Sigmoid colon (tissue), 7 donors: Measurements from ENCODE around the gene SLC25A51. TPM values are rescaled to one million over a fixed set of nuclear protein-coding genes. Genes with fewer than 3 reads are reported as not detected.
A peak's percentile ranks its signal among the peaks of the same experiment; 100 is the strongest.

Experiments
- DNase-seq: peaks from one replicate; pipeline ENCODE4 v3.0.0-alpha.2; 2019
- H3K27ac ChIP-seq, 4 donors: fragments of 200-600 bp; sonication (generic); one replicate each; pipeline ENCODE4 v1.5.1; 2016 to 2019; ENCODE audit warnings: mild to moderate bottlenecking in 1 of 4
- H3K27me3 ChIP-seq, 3 donors: fragments of 200-600 bp; sonication (generic); one replicate each; pipeline ENCODE4 v1.5.1; 2019; ENCODE audit warnings: mild to moderate bottlenecking in 1 of 3
- H3K36me3 ChIP-seq, 4 donors: fragments of 200-600 bp; sonication (generic); one replicate each; pipeline ENCODE4 v1.5.1; 2016 to 2019
- H3K4me1 ChIP-seq, 4 donors: fragments of 200-600 bp; sonication (generic); one replicate each; pipeline ENCODE4 v1.5.1; 2017 to 2019
- H3K4me3 ChIP-seq, 4 donors: fragments of 200-600 bp; sonication (generic); one replicate each; pipeline ENCODE4 v1.5.1; 2017 to 2019; ENCODE audit warnings: mild to moderate bottlenecking in 2 of 4, moderate library complexity in 1 of 4
- H3K9me3 ChIP-seq, 4 donors: fragments of 200-600 bp in 3 of 4; sonication (generic) in 3 of 4; one replicate each; pipeline versions ENCODE4 v1.5.1 to v1.6.1; 2013 to 2019
- EP300 ChIP-seq, 4 donors: sonication (generic); formaldehyde crosslinking; IDR thresholded peaks; one replicate each; pipeline ENCODE4 v1.6.1; 2017; ENCODE audit warnings: antibody characterized with exemption in 4 of 4
- POLR2A ChIP-seq, 2 donors: fragments of 450-650 bp; IDR thresholded peaks; one replicate each; pipeline ENCODE4 v1.6.1; 2016; ENCODE audit warnings: antibody characterized with exemption in 2 of 2, mild to moderate bottlenecking in 2 of 2, moderate library complexity in 2 of 2
- POLR2AphosphoS5 ChIP-seq, 4 donors: sonication (generic); formaldehyde crosslinking; IDR thresholded peaks; one replicate each; pipeline ENCODE4 v1.6.1; 2017; ENCODE audit warnings: antibody characterized with exemption in 4 of 4
- WGBS, 2 donors: extraction: QIAGEN DNeasy Blood & Tissue Kit; methylation state at CpG; one replicate each; pipeline ENCODE4 v1.1.7; 2013; 5-methylcytosine and 5-hydroxymethylcytosine counted together
- intact Hi-C: fragments of 100-400 bp; cut with DNase I; formaldehyde crosslinking; loops from one replicate; pipeline ENCODE4 v1.15.1; 2023
- polyA plus RNA-seq, 3 donors: library from polyadenylated mRNA; stranded (reverse); fragments of 200-250 nt; gene quantifications; one replicate each; pipeline ENCODE4 v1.2.3, GENCODE V29; 2013
- total RNA-seq, 4 donors: library from RNA; depleted of rRNA; stranded (reverse); fragments of >200 nt; gene quantifications; one replicate each; pipeline ENCODE4 v1.1.0, GENCODE V29; 2016
- TF ChIP-seq, protein P1 (sequence below), 4 experiments: fragments of 450-650 bp in 3 of 4; fragments of 200-600 bp in 1 of 4; IDR thresholded peaks; one replicate each; pipeline ENCODE4 v1.5.1; 2016 to 2019; ENCODE audit warnings: antibody characterized with exemption in 4 of 4, mild to moderate bottlenecking in 3 of 4, moderate library complexity in 2 of 4
- donor health status: healthy with polysubstance abuse.
- donor health status: Bipolar disorder and iron deficiency.
- donor health status: healthy.

The SLC25A51 gene
- total and polyA plus RNA-seq, 7 donors, result 4.2 to 31.0 (median 19.3) TPM

DNA sequence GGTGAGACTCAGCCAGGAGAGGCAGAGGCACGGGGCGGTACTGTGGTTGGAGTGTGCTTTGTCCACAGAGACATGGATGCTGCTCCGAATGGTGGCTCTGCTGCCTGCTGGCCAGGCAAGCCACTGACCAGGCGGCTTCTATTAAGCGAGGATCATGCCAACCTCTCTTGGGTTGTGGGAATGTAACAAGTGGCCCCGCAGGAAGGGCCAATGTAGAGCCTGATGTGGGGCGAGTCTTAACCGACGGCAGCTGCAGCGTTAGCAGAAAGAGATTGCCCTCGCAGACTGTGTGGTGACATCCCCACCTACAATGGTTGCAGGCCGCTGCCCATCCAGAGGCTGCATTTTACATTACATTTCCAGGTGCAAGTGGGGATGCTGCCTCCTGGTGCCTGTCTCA, 46.6 kb upstream of the SLC25A51 start:
- no peak for TF ChIP-seq EP300 (IDR thresholded peaks at IDR 0.05)
- no peak for TF ChIP-seq POLR2AphosphoS5 (IDR thresholded peaks at IDR 0.05)
- TF ChIP-seq POLR2A (IDR thresholded peaks at IDR 0.05), result no peak
- TF ChIP-seq, protein P1, sequence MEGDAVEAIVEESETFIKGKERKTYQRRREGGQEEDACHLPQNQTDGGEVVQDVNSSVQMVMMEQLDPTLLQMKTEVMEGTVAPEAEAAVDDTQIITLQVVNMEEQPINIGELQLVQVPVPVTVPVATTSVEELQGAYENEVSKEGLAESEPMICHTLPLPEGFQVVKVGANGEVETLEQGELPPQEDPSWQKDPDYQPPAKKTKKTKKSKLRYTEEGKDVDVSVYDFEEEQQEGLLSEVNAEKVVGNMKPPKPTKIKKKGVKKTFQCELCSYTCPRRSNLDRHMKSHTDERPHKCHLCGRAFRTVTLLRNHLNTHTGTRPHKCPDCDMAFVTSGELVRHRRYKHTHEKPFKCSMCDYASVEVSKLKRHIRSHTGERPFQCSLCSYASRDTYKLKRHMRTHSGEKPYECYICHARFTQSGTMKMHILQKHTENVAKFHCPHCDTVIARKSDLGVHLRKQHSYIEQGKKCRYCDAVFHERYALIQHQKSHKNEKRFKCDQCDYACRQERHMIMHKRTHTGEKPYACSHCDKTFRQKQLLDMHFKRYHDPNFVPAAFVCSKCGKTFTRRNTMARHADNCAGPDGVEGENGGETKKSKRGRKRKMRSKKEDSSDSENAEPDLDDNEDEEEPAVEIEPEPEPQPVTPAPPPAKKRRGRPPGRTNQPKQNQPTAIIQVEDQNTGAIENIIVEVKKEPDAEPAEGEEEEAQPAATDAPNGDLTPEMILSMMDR (IDR thresholded peaks at IDR 0.05), result no peak
- Histone ChIP-seq H3K9me3 (no peaks in the 10 kb centered on the region), H3K4me3 (no peak overlapping the region), H3K36me3 (peaks cover 0 to 37% (median 2%) of the 10 kb centered on the region in 4 donors), H3K27me3 (no peaks in the 10 kb centered on the region), H3K27ac (no peak overlapping the region), H3K4me1 (peaks cover 0 to 30% (median 18%) of the 10 kb centered on the region in 4 donors)
- 95 to 97% methylated on average over 12 of the region's 12 CpGs for WGBS, 2 donors
- intact Hi-C loops, result no loop called here
- no peak for DNase-seq

GRCh38 chr9:37949576-37949975, 45.6 kb upstream of the SLC25A51 start:
- H3K9me3 ChIP-seq, result no peaks in the 10 kb centered on the region
- intact Hi-C loops, result no loop called here
- WGBS, 2 donors, result 87 to 93% methylated on average over 8 of the region's 8 CpGs
- DNase-seq, result no peak
- H3K4me3 ChIP-seq, result no peak overlapping the region
- H3K27ac ChIP-seq, result peak overlapping the region in 1 of 4 donors; percentile 1
- no peaks in the 10 kb centered on the region for H3K27me3 ChIP-seq
- H3K4me1 ChIP-seq, result peaks cover 0 to 37% (median 25%) of the 10 kb centered on the region in 4 donors
- peaks cover 0 to 28% (median 0%) of the 10 kb centered on the region in 4 donors for H3K36me3 ChIP-seq
- no peak for TF ChIP-seq POLR2AphosphoS5 (IDR thresholded peaks at IDR 0.05)
- no peak for TF ChIP-seq POLR2A (IDR thresholded peaks at IDR 0.05)
- TF ChIP-seq, protein P1 (IDR thresholded peaks at IDR 0.05), result no peak
- no peak for TF ChIP-seq EP300 (IDR thresholded peaks at IDR 0.05)

DNA sequence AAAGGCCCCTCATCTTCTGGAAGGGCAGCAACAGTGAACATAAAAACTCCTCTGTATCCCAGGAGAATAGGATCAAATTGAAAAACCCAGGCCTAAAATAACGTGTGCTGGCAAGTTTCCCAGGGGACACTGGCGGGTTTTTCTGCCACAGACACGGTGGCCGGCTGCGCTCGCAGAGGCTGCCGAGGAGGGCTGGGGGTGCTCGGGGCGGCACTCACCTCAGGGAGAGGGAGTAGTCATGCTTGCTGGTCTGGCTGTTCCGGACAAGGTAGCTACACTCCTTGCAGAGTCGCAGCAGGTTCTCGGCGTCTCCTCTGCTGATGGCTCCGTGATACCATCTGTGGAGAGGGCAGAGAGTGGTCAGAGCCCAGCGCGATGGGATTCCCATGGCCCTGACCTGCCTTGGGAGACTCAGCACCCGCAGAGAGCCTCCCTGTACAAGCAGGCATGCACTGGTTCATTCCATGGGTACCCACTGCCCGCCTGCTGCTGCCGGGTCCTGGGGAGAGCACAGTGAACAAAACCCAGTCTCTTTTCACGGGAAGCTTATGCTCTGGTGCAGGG, 44.6 kb upstream of the SLC25A51 start:
- peaks cover 0 to 37% (median 25%) of the 10 kb centered on the region in 4 donors for H3K4me1 ChIP-seq
- 92 to 93% methylated on average over 20 of the region's 20 CpGs for WGBS, 2 donors
- no peak for DNase-seq
- H3K27ac ChIP-seq, result no peak overlapping the region
- peaks cover 0 to 27% (median 0%) of the 10 kb centered on the region in 4 donors for H3K36me3 ChIP-seq
- no peaks in the 10 kb centered on the region for H3K9me3 ChIP-seq
- intact Hi-C loops, result no loop called here
- no peak overlapping the region for H3K4me3 ChIP-seq
- H3K27me3 ChIP-seq, result no peaks in the 10 kb centered on the region
- TF ChIP-seq POLR2AphosphoS5 (IDR thresholded peaks at IDR 0.05), result no peak
- no peak for TF ChIP-seq POLR2A (IDR thresholded peaks at IDR 0.05)
- no peak for TF ChIP-seq EP300 (IDR thresholded peaks at IDR 0.05)

GRCh38 chr9:37947977-37948376, 44.0 kb upstream of the SLC25A51 start:
- Histone ChIP-seq H3K36me3 (peaks cover 0 to 27% (median 0%) of the 10 kb centered on the region in 4 donors), H3K27me3 (no peaks in the 10 kb centered on the region), H3K9me3 (no peaks in the 10 kb centered on the region), H3K27ac (no peak overlapping the region), H3K4me1 (peaks cover 0 to 37% (median 27%) of the 10 kb centered on the region in 4 donors), H3K4me3 (no peak overlapping the region)
- TF ChIP-seq POLR2A (IDR thresholded peaks at IDR 0.05) (no peak), POLR2AphosphoS5 (IDR thresholded peaks at IDR 0.05) (no peak), EP300 (IDR thresholded peaks at IDR 0.05) (no peak)
- TF ChIP-seq, protein P1 (IDR thresholded peaks at IDR 0.05), result no peak
- intact Hi-C loops, result no loop called here
- 82 to 91% methylated on average over 9 of the region's 9 CpGs for WGBS, 2 donors
- DNase-seq, result no peak

DNA sequence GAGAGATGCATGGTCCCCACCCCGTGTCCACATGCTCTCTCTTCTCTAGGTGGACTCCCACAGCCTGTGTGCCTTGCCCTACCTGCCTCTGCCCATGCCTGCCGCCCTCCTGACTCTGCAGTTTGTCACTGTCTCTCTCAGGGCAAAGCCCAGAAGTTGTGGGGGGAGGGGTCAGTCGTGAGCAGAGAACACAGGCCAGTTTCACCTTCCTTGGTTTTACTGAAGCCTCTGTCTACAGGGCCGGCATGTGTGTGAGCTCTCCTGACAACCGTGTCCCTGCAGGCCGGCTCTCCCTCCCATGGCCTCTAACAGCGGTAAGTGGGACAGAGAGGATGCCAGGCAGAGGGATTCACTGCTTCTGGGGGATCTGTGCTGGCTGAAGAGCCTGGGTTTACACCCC, 43.5 kb upstream of the SLC25A51 start:
- Histone ChIP-seq H3K4me1 (peaks cover 0 to 37% (median 30%) of the 10 kb centered on the region in 4 donors), H3K27ac (no peak overlapping the region), H3K4me3 (no peak overlapping the region), H3K36me3 (peaks cover 0 to 27% (median 0%) of the 10 kb centered on the region in 4 donors), H3K9me3 (no peaks in the 10 kb centered on the region), H3K27me3 (no peaks in the 10 kb centered on the region)
- 89 to 91% methylated on average over 7 of the region's 7 CpGs for WGBS, 2 donors
- DNase-seq, result no peak
- TF ChIP-seq, protein P1 (IDR thresholded peaks at IDR 0.05), result no peak
- TF ChIP-seq POLR2A (IDR thresholded peaks at IDR 0.05), result no peak
- no peak for TF ChIP-seq EP300 (IDR thresholded peaks at IDR 0.05)
- TF ChIP-seq POLR2AphosphoS5 (IDR thresholded peaks at IDR 0.05), result no peak
- intact Hi-C loops, result no loop called here
